GM18526 (cell line): ENCODE data around the gene RHBDF1.

Experiments used
- POLR2A ChIP-seq: IDR thresholded peaks from 3 replicates; pipeline ENCODE4 v1.6.1; 2011; ENCODE audit not compliant: insufficient read length; ENCODE audit errors: extremely low read depth

RHBDF1 gene

DNA sequence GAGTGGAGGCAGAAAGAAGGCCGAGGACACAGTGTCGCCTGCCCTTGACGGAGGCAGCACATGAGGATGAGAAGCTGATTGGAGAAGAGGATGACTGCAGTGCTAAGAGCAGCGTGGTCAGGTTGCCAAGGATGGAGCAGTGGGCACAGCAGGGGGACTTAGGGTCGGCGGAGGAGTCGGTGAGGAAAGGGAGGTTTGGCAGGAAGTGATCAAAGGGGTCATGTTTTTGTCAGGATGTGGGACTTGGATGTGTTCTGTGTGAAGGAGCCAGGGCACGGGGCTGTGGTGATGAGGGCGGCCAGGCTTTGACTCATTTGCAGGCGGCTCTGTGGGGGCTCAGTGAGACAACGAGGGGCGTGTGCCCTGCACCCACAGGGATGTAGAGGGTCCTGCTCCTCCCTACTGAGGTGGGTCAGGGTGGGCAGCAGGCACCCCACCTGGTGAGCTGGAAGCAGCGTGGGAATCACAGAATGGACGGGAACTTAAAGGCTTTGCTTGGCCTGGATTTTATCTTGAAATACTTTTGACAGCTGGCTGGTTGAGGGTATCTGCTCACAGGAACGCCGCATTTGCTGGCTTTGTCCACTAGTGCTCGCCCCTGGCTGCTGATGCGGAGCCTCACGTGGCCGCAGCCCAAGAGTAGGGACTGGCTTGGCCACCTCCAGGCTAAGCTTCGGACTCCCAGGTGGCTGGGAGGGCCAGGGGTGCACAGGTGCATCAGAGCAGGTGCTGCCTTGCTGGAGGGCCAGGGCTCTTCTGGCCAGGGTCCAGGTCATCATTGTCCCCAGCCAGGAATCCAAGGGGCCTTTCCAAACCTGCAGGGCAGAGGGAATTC is 11.6 kb upstream of the RHBDF1 start:
- no peak for TF ChIP-seq POLR2A

DNA sequence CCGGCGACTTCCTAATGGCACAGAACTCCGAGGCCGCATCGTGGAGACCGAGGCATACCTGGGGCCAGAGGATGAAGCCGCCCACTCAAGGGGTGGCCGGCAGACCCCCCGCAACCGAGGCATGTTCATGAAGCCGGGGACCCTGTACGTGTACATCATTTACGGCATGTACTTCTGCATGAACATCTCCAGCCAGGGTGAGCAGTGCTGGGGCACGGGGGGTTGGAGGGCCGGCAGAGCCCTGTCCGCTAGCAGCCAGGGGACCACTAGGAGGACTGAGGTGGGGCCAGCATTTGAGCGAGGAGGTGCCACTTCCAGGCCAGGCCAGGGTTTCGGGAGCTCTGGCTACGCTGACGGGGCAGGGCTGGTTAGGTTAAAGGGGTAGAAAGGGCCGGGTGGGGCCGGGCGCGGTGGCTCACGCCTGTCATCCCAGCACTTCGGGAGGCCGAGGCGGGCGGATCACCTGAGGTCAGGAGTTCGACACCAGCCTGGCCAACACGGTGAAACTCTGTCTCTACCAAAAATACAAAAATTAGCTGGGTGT is 10.7 kb upstream of the RHBDF1 start:
- no peak for TF ChIP-seq POLR2A

DNA sequence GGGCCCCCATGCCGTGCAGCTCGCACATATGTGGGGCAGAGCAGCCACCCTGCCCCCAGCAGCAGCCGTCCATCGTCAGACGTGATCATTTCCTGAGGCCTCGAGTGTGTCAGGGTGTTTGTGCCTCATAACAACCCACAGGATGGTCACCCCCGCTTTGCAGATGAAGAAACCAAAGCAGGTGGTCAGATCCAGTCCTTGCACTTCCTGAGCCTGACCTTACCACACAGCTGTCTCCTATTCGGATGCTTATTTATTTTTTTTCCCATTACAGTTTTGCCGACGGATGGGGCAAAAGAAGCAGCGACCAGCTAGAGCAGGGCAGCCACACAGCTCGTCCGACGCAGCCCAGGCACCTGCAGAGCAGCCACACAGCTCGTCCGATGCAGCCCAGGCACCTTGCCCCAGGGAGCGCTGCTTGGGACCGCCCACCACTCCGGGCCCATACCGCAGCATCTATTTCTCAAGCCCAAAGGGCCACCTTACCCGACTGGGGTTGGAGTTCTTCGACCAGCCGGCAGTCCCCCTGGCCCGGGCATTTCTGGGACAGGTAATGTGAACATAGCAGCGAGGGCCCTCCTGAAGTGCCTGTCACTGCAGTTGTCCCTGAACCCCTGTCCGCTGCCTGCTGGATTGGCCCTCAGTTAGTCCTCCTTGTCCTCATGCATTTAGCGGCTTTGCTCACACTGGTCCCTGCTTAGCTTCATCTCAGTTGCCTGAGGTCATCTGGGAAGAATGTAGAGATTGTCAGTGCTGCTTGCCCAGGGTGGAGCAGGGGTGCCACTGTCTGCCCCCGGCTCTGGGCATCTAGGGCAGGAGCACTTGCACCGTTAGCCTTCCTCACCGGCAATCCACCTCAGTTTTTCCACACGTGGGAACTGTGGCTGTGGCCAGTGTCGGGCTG is 7.0 kb upstream of the RHBDF1 start:
- no peak for TF ChIP-seq POLR2A

DNA sequence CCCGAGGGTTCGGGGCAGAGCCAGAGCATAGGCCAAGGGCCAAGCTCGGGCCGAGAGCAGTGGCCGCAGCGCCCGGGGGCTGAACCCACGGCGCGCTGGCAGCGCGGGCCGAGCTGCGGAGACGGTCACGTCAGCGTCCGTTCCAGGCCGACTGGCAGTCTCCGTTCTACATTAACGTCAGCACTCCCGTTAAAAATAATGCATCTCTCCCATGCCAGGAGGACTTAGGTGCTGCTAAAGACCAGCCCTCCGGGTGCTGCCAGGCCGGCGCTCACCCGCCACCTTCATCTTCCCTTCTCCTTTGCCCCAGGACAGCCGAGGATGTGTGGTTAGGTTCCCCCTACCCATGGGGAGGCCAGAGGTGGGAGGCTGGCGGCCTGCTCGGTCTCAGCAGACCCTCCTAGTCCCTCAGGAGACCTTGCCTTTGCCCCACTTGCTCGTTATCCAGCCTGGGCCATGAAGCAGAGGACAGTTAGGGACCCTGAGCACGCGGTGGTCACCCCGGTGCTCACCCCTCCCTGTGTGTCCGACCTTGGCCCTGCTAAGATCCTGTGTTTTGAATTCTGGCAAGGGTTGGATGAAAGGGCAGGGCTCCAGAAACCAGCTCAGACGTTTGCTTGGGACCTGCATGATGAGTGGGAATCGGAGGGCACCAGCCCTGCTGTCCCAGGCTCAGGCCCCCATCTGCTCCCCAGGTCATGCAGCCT is 6.2 kb upstream of the RHBDF1 start:
- no peak for TF ChIP-seq POLR2A

DNA sequence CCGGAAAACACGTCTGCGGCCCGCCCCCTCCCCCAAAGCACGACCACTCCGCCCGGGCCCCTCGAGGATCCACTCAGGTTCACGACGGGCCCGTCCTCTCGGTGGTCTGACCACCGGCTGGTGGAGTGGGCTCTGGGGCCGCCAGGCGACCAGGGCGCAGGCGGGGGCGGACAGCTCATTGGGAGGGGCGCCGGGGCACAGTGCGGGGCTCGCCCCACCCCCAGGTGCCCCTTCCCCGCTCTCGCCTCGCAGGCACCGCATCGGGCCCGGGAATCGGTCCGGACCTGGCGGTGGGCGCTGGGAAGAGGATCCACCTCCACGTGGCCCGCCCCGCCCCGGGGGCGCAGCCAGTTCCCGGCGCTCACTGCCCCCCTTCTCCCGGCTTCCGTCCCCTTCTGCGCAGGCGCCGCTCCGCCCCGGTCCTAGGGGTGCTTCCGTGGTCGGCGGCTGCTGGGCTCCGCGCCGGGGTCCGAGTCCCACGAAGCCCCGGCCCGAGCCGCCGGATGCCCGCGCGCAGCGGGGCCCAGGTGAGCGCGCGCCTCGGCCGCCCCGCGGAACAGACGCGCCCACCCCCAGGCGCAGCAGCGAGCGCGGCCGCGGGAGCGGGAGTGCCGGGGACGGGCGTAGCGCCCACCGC is 5.5 kb upstream of the RHBDF1 start, which contains the start of gene MPG:
Gene MPG (plus strand): TSS at position 419 of the 637 bp plus-strand sequence. CDS start 85 bp downstream, at position 504.
- peak; percentile 82 for TF ChIP-seq POLR2A

DNA sequence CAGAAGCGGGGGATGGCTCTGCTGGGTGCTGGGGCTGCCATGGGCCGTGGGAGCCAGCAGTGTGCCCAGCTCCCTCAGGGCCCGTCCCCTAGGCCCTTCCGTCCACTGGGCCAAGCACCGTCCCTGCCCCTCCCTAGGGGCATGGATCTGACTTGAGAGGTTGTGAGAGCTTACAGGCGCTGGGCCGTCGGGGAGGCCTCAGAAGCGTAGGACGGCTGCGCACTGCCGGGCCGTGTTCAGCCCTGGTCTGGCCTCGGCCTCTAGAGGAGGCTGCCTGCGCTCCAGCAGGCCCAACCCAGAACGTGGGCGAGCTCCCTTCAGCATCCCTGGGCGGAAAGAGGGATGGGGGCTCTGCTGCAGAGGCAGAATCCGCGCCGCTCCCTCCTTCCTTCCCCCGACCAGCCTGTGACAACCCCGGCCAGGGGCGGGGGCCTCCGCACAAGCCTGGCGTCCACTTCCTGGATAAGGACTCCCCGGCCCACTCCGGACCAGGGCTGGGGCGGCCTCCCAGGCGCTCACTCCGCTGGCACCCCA is 4.9 kb upstream of the RHBDF1 start:
- TF ChIP-seq POLR2A, result no peak

DNA sequence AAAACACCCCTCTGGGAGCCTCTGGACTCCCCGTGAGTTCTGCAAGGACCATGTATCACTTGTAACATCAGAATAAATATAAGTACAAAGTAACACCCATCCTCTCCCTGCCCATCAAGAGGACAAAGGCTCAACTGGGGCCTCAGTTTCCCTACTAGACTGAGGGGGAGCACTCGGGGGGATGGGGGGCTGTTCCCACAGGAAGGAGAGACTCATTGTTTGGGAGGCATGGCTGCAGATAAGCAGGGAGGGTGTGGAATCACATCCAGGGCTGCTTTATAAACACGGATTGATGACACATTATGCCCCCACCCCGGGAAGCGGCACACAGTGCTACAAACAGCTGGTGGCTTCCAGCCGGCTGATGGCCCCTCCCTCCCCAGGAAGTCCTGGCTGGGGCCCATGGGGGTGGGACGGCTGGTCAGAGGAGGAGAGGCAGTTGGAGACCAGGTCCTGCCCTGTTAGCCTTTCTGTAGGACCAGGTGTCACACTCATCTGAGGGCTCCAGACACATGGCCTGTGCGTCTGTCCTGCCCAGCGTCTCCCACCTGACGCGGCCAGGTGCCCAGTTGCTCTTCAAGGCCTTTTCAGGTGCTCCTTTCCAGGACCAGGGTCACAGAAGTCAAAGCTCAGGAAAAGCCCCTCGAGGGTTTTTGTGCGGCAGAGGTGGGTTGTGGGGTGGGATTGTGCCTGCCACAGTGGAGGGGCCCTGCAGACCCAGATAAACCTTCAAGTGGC is 4.3 kb upstream of the RHBDF1 start:
- TF ChIP-seq POLR2A, result no peak

DNA sequence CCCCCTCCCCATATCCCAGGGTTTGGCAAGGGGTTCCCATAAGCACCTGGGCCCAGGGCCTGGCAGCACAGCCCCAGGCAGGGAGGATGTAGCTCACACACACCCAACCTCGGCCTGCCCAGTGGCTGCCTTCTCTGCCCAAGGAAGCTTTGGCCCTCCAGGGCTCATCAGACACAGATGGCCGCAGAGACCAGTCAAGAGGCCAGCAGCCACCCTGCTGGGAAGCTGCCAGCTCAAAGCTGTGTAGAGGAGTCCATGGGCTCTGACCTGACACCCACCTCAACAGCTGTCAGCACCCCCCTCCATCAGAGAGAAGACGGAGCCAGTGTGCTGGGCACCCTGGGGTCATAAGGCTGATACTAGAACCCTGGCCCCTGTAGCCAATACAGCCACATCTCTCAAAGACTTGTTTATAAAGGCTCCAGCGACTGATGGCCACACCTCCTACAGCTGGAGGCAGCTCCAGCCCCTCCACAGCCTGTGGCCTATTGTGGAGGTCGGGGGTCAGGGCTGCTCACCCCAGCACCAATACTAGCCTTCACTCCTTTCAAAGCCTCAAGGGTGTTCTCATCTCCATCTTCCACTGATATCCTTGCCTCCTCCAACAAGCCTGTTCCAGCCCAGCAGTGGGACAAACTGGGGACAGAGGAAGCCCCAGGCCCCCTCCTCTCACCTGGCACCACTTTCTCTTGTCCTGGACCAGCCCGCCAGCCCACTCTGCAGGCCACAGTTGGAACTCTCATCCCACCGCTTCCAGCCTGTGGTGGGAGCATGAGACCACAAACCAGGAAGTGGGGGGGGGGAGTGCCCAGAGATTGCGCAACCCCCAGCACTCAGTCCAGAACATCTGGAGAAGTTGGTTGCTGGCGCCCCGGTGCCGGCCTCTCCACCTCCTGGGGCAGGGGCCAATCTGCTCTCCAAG is 3.4 kb upstream of the RHBDF1 start:
- TF ChIP-seq POLR2A, result no peak

DNA sequence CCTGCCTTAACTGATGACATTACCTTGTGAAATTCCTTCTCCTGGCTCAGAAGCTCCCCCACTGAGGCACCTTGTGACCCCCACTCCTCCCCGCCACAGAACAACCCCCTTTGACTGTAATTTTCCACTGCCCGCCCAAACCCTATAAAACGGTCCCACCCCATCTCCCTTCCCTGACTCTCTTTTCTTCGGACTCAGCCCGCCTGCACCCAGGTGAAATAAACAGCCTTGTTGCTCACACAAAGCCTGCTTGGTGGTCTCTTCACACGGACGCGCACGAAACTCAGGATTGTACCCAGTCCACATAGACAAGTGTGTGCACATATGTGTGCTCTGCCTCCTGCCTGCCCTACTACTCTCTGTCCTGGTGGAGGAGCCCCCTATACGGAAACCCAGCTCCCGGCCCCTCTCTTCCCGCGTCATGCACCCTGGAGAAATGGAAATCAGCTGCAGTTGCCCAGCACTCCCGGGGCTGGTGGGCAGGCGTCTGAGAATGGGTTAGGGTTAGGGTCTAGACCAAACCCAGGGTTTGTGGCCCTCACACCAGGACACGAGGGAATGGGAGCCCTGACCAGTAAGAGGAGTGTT is 2.4 kb upstream of the RHBDF1 start:
- TF ChIP-seq POLR2A, result no peak

DNA sequence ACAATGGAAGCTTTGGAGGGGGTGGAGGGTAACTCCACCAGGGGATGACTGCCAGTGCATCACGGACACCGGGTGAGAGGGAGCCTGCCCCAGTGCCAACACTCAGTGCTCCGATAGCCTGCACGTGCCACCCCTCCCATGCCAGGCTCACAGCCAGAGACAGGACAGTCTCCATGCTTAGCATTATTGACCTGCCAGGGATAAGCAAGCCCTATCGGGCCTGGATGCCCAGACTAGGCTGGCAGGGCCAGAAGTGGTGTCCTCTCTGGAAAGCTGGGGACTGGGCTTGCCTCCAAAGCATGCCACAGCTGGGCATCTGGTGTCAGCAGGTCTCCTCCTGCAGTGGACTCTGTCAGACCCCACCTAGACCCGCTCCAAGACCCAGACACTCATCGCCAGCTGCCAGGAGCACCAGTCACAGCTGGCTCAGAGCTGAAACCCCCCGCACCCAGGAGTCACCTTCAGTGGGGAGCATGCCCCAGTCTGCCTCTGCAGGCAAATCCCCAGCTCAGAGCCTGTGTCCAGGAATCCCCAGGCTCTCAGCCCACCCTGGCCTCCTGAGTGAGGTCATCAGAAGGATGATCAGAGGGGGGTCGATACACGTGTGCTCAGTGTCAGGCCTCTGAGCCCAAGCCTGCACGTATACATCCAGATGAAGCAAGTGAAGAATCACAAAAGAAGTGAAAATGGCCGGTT is 1.8 kb upstream of the RHBDF1 start:
- no peak for TF ChIP-seq POLR2A

DNA sequence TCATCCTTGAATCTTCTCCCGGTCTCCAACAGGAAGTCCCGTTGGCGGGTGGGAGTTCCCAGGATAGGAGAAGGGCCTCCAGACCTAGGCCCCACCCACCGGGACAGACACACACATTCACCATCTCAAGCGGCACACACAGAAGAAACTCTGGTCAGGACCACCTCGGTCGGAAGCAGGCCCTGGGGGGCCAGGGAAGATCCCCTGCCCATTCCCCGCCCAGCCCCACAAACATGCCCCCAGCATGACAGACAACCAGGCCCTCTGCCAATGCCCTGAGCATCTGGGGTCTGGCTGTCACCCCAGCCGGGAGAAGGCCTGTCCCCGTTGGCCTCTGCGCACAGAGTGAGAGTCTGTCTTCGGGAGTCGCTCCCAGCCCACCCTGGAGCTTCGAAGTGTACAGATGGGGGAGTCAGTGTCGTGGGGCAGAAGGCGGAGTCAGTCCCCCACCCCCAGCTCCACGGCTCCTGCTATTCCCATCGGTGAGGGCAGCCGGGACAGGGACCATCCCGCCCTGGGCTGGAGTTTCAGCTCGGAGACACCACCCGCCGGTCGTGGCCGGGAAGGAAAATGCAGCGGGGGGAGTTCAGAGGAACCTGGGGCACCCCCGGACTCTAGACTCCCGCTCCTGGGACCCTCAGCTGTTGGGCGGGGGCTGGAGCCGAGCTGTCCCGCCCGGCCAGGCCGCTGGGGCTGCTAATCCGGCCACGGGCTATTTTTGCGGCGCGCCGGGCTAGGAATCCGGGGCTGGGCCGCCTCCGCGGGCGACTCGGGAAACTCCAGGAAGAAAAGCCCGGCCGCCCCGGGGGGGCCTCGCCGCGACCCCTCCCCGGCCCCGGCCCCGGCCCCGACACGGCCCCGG is 660 bp downstream of the RHBDF1 start:
- no peak for TF ChIP-seq POLR2A
